ES-I3 (cell line): ENCODE measurements around the gene BCL7C.
"Not testable (repeated sequence)": the region's sequence is repeated elsewhere in the genome, so short reads cannot be mapped to it uniquely, and the experiment has no call there.

Experiments
- H3K36me3 ChIP-seq: 2 replicates; pipeline ENCODE4 v1.6.1; 2013; ENCODE audit warnings: mild to moderate bottlenecking, low read length, control low read depth, moderate library complexity; ENCODE audit not compliant: insufficient read depth
- H3K4me1 ChIP-seq: 2 replicates; pipeline ENCODE4 v1.6.1; 2013; ENCODE audit warnings: mild to moderate bottlenecking, control low read depth, low read length; ENCODE audit not compliant: insufficient read depth
- H3K9ac ChIP-seq: 2 replicates; pipeline ENCODE4 v1.6.1; 2013; ENCODE audit warnings: low read depth, mild to moderate bottlenecking, low read length, moderate library complexity
- H3K9me3 ChIP-seq: 2 replicates; pipeline ENCODE4 v1.6.1; 2013; ENCODE audit warnings: mild to moderate bottlenecking, low read length, moderate library complexity; ENCODE audit not compliant: control insufficient read depth, insufficient read depth

The BCL7C gene

DNA sequence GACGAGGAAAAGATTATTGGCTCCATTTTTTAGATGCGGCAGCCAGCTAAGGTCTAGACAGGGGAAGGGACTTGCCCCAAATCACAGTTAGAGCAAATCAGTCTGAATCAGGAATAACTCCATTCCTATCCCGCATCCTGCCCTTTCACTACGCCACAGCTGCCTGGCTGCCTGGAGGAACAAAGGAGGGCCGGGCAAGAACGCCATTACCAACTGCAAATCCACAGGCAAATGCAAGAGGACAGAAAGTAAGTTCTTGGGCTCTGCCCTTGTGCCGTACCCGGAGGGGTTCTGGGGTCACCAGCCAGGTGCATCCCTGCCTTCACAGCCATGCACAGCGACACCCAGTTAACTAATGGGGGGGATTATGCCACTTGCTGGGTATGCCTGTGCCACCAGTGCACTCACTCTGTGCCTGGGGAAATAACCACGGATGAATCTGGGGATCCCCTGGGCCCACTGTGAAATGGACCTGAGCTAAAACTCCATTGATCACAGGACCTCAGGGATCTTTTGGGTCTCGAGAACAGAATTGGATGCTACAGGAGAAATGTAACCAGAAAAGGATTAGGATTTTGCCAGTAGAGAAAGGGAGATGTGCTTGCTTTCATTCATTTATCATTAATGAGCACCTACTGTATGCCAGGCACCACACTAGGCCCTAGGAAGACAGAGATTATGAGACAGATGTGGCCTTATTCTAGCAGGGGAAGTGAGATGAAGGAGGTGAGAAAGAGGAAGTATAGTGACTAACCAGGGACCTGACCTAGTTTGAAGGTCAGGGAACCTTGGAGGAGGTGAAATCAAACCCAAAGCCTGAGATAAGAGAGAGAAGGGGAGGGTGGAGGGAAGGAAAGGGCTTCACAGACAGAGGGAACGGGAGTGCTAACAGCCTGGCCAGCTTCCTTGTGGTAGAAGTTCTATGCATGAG is 17.7 kb downstream of the BCL7C start:
- Histone ChIP-seq H3K36me3 (no peaks in the 10 kb centered on the region), H3K9ac (peak overlapping the region; percentile 92), H3K4me1 (peaks cover 7% of the 10 kb centered on the region; the same call in 1 of the 2 replicates), H3K9me3 (no peaks in the 10 kb centered on the region)

DNA sequence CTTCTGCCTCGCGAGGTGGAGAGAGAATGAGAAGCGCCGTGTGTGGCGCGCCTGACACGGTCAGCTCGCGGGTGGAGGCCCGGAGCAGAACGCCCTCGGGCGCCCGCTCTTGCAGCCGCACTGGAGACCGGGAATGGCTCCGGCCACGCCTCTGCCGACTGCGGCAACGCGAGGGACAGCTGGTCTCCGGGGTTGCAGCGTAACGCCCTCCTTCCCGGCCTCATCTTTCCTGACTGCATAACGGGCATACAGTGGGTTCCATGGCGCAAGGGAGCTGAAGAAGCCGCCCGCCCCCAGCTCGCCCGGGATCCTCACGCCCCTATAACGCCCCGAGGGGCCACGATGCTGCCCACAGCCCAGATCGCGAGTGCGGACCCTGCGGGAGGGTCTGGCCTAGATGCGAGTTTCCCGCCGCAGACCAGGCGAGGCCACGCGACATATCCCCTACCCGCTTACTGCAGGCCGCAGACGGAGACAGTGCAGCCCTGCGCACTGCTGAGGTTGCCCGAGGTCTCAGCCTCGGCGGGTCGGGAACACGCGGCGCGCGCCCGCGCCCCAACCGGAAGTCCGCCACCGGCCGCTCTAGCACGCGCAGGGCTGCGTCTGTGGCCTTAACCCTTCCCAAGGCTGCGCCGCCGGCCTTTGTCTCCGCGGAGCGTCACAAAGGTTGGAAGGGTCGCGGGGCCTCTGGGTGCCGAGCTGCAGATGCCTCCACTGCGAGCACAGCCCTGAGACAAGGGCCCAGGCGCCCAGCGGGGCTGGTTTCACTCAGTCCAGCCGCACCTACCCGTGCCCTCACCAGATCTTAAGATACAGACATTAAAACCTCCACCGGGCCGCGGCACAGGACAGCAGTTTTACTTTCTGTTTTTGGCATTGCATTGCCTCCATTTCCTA is 18.8 kb downstream of the BCL7C start:
- peak overlapping the region; percentile 92 for H3K9ac ChIP-seq
- H3K4me1 ChIP-seq: peaks cover 7% of the 10 kb centered on the region; the same call in 1 of the 2 replicates
- H3K36me3 ChIP-seq: no peaks in the 10 kb centered on the region
- H3K9me3 ChIP-seq: no peaks in the 10 kb centered on the region

DNA sequence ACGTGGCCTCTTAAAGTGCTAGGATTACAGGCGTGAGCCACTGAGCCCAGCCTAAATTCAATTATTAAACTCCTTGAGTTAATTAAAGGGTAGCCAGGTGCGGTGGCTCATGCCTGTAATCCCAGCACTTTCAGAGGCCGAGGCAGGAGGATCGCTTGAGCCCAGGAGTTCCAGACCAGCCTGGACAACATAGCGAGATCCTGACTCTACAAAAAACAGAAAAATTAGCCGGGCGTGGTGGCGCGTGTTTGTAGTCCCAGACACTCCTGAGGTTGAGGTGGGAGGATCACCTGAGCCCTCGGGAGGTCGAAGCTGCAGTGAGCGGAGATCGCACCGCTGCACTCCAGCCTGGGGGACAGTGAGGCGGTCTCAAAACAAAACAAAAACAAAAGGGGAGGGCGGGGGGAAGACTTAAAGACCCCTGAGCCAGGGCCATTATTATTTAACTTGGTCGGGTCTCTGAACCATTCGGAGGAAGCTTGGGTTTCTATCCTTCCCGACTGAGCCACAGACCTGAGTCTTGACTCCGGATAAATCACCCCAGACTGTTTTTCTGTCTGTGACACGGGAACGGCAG is 19.5 kb downstream of the BCL7C start:
- H3K36me3 ChIP-seq: no peaks in the 10 kb centered on the region
- H3K4me1 ChIP-seq: peaks cover 7% of the 10 kb centered on the region; the same call in 1 of the 2 replicates
- no peaks in the 10 kb centered on the region for H3K9me3 ChIP-seq
- H3K9ac ChIP-seq: peak overlapping the region; percentile 92

DNA sequence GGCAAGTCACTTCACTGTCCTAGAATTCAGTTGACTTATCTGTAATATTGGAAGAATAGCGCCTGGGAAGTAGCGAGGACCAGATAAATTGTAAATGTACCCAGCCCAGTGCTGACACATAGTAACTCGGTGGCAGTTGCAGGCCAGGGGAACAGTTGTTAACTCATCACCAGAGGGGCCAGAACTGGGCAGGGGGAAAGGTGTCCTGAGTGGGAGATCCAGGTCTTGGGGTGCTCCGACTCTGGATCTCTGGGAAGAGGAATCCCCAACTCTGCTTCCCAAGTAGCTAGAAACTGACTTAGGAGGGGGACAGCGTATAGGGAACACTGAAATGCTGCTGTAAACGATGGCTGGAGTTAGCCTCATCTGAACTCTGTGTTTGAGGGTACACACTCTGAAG is 23.0 kb downstream of the BCL7C start:
- no peaks in the 10 kb centered on the region for H3K9me3 ChIP-seq

DNA sequence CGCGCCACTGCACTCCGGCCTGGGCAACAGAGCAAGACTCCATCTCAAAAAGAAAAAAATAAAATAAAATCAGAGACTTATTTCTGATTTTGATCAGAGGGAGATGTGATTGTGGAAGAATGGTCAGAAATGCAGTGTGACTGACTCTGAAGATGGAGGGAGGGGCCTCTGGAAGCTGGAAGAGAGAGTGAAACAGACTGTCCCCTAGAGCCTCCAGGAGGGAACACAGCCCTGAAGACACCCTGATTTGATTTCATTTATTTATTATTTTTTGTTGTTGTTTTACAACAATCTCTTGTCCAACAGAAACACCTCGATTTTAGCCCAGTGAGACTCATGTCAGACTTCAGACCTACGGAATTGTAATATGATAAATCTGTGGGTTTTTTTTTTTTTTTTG is 26.1 kb downstream of the BCL7C start:
- H3K4me1 ChIP-seq: no peaks in the 10 kb centered on the region
- no peaks in the 10 kb centered on the region for H3K9me3 ChIP-seq
- no peak overlapping the region for H3K9ac ChIP-seq
- H3K36me3 ChIP-seq: no peaks in the 10 kb centered on the region

More for the DNA sequence above, 23.0 kb downstream of the BCL7C start:
- H3K4me1 ChIP-seq: no peaks in the 10 kb centered on the region
- H3K36me3 ChIP-seq: no peaks in the 10 kb centered on the region
- no peak overlapping the region for H3K9ac ChIP-seq

DNA sequence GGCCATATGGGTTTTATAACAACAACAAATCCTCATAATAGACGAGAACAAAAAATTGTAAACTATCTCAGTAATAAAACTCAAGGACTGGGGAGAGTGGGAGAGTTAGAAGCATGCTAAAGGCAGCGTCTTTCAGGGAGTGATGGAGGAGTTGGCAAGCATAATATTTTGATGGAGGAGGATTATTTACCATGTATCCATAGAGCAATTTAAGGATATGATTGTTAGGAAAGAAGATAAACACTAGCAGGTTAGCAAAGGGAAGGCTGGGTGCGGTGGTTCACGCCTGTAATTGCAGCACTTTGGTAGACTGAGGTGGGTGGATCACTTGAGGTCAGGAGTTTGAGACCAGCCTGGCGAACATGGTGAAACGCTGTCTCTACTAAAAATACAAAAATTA is 27.8 kb downstream of the BCL7C start:
- H3K36me3 ChIP-seq: no peaks in the 10 kb centered on the region
- no peaks in the 10 kb centered on the region for H3K9me3 ChIP-seq
- no peak overlapping the region for H3K9ac ChIP-seq
- no peaks in the 10 kb centered on the region for H3K4me1 ChIP-seq

DNA sequence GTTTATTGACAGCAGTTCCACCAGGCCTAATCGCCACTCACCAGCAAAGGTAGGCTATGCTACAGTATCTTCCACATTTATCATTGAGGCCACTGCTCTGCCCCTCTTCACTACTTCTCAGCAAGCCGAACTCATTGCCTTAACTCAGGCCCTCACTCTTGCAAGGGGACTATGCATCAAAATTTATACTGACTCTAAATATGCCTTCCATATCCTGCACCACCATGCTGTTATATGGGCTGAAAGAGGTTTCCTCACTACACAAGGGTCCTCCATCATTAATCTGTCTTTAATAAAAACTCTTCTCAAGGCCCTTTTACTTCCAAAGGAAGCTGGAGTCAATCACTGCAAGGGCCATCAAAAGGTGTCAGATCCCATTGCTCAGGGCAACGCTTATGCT is 30.7 kb downstream of the BCL7C start:
- not testable (repeated sequence) for H3K36me3 ChIP-seq, H3K9me3 ChIP-seq, H3K4me1 ChIP-seq, H3K9ac ChIP-seq

DNA sequence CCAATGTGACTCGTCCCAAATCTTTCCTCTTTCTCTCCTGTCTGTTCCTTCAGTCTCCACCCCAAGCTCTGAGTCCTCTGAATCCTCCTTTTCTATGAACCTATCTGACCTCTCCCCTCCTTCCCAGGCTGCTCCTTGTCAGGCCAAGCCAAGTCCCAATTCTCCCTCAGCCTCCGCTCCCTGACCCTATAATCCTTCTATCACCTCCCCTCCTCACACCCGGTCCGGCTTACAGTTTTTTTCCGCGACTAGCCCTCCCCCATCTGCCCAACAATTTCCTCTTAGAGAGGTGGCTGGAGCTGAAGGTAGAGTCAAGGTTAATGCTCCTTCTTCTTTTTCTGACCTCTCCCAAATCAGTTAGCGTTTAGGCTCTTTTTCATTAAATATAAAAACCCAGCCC is 33.1 kb downstream of the BCL7C start:
- H3K36me3 ChIP-seq, H3K9ac ChIP-seq: not testable (repeated sequence)

DNA sequence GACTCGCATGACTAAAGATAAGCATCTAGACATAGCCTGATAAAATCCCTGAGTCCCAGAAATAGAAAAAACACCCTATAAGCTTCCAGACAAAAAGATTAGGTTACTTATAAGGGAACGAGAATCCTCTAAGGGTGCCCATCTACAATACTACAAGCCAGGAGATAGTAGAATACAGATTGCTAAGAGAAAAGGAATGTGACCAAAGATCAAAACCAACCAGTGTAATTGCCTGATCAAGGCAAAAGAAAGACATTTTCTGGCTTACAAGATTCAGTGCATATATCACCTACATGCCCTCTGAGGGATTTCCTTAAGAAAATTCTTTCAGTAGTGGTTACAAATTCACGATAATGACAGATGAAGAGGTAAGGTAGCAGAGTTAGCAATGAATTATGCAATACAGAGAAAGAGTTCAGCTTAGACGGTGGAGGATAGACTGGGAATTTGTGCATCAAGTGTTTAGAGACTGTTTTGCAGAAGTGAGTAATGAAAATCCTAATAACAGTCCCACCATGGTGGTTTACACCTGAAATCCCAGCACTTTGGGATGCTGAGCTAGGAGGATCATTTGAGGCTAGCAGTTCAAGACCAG is 35.0 kb downstream of the BCL7C start:
- Histone ChIP-seq H3K36me3 (no peaks in the 10 kb centered on the region), H3K9ac (no peak overlapping the region), H3K4me1 (no peaks in the 10 kb centered on the region), H3K9me3 (no peaks in the 10 kb centered on the region)

More for the DNA sequence above, 33.1 kb downstream of the BCL7C start:
- not testable (repeated sequence) for H3K4me1 ChIP-seq, H3K9me3 ChIP-seq

DNA sequence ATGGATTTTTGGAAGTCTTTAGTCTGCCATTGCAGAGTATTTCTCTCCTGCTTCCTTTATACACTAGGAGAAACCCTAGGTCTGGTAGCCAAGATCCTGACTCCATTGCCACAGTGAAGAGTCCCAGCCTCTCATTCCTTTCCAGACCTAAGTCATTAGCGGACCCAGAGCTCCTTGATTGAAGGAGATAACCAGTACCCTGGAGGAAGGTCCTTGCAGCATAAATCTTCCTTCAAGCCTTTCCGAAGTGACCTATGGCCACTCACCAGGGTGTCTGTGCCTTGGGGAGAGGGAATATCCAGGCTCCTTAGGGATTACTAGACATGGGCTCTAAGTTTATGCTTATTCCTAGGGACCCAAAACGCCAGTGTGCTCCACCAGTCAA is 35.8 kb downstream of the BCL7C start:
- Histone ChIP-seq H3K4me1 (no peaks in the 10 kb centered on the region), H3K9ac (no peak overlapping the region), H3K9me3 (no peaks in the 10 kb centered on the region), H3K36me3 (no peaks in the 10 kb centered on the region)

DNA sequence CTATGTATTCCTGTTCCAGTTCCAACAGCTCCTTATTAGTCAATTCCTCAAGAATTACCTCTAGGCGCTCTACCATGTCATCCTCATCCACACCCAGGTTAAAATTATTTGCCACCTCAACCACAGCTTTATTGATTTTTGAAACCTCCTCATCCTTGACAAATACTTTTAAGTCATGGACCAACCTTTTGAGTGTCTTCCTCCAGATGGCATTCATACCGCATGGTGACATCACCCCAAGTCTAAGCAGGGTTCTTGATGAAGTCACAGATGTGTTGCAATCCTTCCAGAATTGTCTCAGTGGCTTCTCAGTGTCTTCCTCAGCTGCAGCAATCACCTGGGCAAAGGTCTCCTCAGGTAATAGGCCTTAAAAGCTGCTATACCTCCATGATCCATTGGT is 40.1 kb downstream of the BCL7C start:
- Histone ChIP-seq H3K36me3 (no peaks in the 10 kb centered on the region), H3K4me1 (no peaks in the 10 kb centered on the region), H3K9me3 (no peaks in the 10 kb centered on the region), H3K9ac (no peak overlapping the region)

DNA sequence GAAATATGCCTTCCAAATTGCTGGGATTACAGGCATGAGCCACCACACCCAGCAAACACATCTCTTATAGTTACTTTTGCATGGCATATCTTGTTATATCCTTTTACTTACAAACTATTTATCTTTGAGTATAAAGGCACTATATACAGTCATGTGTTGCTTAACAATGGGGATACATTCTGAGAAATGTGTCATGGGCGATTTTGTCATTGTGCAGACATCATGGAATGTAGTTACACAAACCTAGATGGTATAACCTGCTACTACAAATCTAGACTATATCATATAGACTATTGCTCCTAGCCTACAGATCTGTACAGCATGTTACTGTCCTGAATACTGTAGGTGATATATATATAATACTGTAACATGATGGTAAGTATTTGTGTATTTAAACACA is 43.6 kb downstream of the BCL7C start:
- Histone ChIP-seq H3K9ac (no peak overlapping the region), H3K36me3 (no peaks in the 10 kb centered on the region), H3K9me3 (no peaks in the 10 kb centered on the region), H3K4me1 (peaks cover under 1% of the 10 kb centered on the region; the same call in 1 of the 2 replicates)

DNA sequence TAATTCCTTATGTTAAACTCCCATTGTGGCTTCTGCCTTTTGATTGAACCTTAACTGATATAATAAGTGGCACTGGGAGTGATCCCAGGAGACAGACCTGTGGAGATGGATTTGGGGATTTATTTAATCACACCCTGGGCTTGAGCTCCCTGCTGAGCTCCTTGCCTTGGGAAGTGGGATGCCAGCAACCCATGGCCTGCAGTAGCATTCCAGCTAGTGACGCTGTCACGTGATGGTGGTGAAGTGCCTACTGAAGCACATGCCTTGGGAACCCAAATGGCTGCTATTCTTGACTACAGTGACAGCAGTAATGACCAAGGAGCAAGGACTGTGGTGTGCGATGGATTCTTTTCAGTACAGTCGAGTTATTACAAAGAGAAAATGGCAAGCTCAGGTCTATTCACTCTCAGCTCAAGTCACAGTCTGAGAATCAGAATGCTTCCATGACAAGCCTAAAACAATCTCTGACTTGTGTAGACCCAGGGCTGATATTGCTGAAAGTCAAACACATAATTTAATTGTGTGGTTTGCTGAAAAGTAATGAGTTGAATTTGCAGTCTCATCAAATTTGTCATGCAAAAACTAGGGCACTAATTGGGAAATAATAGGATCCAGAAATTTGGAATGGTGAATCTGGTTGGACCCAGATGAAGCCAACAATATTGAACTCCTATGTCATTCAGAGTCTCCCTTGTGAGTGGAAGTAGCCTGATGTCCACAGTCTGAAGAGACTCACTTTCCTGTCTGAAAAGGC is 47.1 kb downstream of the BCL7C start:
- Histone ChIP-seq H3K36me3 (no peaks in the 10 kb centered on the region), H3K4me1 (peaks cover 6% of the 10 kb centered on the region), H3K9me3 (no peaks in the 10 kb centered on the region), H3K9ac (no peak overlapping the region)
